NCI-H1417 treated with DMSO at 0.1 percent for 48 hours (cell line): ENCODE data around the gene MYL7.

Experiments used
- DNase-seq: peaks from one replicate; lab custom pipeline; 2025; lab: John Stamatoyannopoulos, UW

The MYL7 gene

GRCh38 chr7:44100458-44101302, 40.5 kb downstream of the MYL7 start:
- no peak for DNase-seq

- DNase-seq, result no peak
Measured at GRCh38 chr7:44099669-44100068, 41.5 kb downstream of the MYL7 start.

- DNase-seq, result no peak
Measured at GRCh38 chr7:44098092-44099068, 42.8 kb downstream of the MYL7 start.

DNA sequence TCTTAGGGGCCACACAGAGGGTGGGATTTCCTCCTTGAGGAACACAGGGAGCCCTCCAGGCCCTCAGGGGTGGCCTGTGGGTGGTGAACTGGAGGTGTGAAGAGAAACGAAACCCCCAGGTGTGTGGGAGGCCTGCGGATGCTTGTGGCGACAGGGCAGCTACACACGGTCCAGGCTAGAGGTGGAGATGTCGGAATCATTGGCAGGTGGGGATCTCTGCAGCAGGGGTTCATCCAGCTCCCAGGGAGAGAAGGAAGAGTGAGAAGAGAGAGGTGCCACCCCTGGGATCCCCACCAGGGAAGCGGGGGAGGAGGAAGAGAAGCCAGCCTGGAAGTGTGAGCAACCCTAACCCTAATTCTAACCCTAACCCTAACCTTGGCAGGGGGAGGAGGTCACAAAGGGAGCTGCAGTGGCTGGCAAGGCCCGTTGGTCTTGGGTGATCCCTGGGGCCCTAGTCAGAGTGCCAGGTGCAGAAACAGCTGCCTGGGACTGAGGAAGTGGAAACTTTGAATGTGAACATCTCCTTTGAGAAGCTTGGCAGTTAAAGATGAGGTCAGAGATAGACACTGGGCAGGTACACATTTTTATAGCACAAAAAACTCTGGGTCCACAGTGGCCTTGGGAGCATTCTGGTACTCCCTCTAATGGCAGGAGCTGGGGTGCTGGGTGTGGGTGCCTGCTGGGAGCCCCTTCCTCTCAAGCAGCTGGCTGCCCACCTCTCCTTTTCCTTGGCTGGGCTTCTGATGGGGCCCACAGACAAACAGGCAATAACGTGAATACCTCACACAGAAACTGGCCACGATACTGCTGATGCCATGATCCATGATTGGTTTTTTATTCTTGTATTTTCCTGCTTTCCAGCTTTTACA, 43.8 kb downstream of the MYL7 start:
- no peak for DNase-seq

GRCh38 chr7:44096326-44096881, 44.7 kb downstream of the MYL7 start:
- DNase-seq, result no peak

- no peak for DNase-seq
Measured at GRCh38 chr7:44095781-44096180, 45.4 kb downstream of the MYL7 start.

GRCh38 chr7:44094883-44095592, 46.1 kb downstream of the MYL7 start:
- no peak for DNase-seq

GRCh38 chr7:44094365-44094764, 46.8 kb downstream of the MYL7 start:
- no peak for DNase-seq

- no peak for DNase-seq
Measured at GRCh38 chr7:44093102-44093641, 48.0 kb downstream of the MYL7 start.
